ENCODE results near the gene COLEC12. TPM values are rescaled to one million over a fixed set of nuclear protein-coding genes. Genes with fewer than 3 reads are reported as not detected.

COLEC12 gene
- total RNA-seq, 4 donors from 2014 or later, result 6.3 to 34.7 (median 19.8) TPM

DNA sequence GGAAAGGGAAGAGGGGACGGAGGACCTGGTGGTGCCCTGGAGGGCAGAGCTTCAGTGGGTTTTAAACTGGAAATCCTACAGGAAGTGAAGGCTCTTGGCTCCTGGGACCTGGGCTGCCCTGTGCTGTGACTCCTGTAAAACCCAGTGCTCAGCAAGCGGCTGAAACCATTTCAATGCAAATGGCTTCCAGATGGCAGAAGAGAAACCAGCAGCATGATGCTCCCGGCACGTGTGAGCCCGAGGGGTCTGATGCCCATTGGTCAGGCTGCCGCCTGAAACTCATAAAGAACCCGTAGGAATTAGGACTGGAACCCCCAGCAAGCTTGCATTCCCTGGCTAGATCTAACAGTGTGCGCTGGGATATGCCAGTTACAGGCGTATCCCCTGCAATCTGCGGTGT, 123.4 kb downstream of the COLEC12 start:
- WGBS, 2 donors, result 69 to 84% methylated on average over 9 to 10 of the region's 10 CpGs
- Histone ChIP-seq H3K4me1 (peaks cover 0 to 5% of the 10 kb centered on the region in 2 donors), H3K36me3 (no peaks in the 10 kb centered on the region), H3K27me3 (no peaks in the 10 kb centered on the region), H3K4me3 (replicated peaks in 1 of 3) (no peak overlapping the region), H3K27ac (peak overlapping the region in 1 of 3 donors; percentile 28), H3K9me3 (no peaks in the 10 kb centered on the region)
- no peak for TF ChIP-seq POLR2A (IDR thresholded peaks at IDR 0.05)
- TF ChIP-seq, protein P1, sequence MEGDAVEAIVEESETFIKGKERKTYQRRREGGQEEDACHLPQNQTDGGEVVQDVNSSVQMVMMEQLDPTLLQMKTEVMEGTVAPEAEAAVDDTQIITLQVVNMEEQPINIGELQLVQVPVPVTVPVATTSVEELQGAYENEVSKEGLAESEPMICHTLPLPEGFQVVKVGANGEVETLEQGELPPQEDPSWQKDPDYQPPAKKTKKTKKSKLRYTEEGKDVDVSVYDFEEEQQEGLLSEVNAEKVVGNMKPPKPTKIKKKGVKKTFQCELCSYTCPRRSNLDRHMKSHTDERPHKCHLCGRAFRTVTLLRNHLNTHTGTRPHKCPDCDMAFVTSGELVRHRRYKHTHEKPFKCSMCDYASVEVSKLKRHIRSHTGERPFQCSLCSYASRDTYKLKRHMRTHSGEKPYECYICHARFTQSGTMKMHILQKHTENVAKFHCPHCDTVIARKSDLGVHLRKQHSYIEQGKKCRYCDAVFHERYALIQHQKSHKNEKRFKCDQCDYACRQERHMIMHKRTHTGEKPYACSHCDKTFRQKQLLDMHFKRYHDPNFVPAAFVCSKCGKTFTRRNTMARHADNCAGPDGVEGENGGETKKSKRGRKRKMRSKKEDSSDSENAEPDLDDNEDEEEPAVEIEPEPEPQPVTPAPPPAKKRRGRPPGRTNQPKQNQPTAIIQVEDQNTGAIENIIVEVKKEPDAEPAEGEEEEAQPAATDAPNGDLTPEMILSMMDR (IDR thresholded peaks at IDR 0.05), result no peak
- DNase-seq, result no peak
- intact Hi-C loops (cut with DNase I), result no loop called here

DNA sequence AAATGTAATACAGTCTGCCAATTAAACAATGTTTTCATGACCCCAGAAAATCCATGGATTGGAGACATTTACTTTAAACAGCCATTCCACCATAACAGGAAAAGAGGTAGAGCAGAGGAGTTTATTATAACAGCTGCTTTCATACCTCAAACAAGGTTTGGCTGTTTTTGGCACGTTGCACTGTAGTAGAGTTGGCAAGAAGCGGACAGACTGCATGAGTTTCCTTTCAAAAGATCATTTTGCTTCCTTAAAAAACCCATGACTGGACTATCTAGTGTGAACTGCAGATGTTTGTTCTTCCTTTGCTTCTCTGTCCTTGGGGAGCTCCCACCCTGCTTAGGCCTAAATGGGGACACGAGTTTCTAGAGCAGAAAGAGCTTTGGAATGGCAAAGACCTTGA, 124.2 kb downstream of the COLEC12 start:
- peak overlapping the region in 1 of 3 donors; percentile 28 for H3K27ac ChIP-seq
- intact Hi-C loops (cut with DNase I), result no loop called here
- TF ChIP-seq, protein P1 (IDR thresholded peaks at IDR 0.05), result no peak
- TF ChIP-seq POLR2A (IDR thresholded peaks at IDR 0.05), result no peak
- peaks cover 0 to 5% of the 10 kb centered on the region in 2 donors for H3K4me1 ChIP-seq
- no peaks in the 10 kb centered on the region for H3K9me3 ChIP-seq
- no peaks in the 10 kb centered on the region for H3K36me3 ChIP-seq
- no peaks in the 10 kb centered on the region for H3K27me3 ChIP-seq
- no peak for DNase-seq
- WGBS, 2 donors, result 45 to 62% methylated on average over 3 of the region's 3 CpGs
- H3K4me3 ChIP-seq (replicated peaks in 1 of 3), result no peak overlapping the region

DNA sequence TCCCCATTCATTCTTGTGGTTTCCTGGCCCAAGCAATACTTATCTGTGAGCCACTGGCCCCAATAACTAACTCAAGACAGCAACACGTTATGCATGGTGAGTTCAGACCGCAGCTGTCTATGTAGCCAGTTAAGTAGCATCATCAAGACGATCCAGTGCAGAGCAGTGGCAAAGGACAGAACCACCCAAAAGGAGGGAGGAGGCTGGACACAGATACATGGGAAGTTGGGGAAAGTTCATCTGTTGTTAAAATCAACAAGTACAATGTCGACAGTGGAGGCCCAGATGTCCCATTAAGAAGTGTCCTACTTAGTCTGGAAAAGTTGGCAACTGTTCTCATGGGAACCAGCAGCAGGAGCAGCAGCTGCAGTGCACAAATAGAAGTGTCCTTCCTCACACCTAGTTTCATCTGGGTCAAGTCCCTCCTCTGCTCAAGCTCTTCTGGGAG, 125.8 kb downstream of the COLEC12 start:
- H3K4me3 ChIP-seq (replicated peaks in 1 of 3), result no peak overlapping the region
- TF ChIP-seq POLR2A (IDR thresholded peaks at IDR 0.05), result no peak
- TF ChIP-seq, protein P1 (IDR thresholded peaks at IDR 0.05), result no peak
- peaks cover 0 to 5% of the 10 kb centered on the region in 2 donors for H3K4me1 ChIP-seq
- WGBS, 2 donors, result 39 to 61% methylated on average over 4 of the region's 4 CpGs
- DNase-seq, result no peak
- intact Hi-C loops (cut with DNase I), result no loop called here
- H3K9me3 ChIP-seq, result no peaks in the 10 kb centered on the region
- no peaks in the 10 kb centered on the region for H3K27me3 ChIP-seq
- no peaks in the 10 kb centered on the region for H3K36me3 ChIP-seq
- H3K27ac ChIP-seq, result peak overlapping the region in 1 of 3 donors; percentile 56

DNA sequence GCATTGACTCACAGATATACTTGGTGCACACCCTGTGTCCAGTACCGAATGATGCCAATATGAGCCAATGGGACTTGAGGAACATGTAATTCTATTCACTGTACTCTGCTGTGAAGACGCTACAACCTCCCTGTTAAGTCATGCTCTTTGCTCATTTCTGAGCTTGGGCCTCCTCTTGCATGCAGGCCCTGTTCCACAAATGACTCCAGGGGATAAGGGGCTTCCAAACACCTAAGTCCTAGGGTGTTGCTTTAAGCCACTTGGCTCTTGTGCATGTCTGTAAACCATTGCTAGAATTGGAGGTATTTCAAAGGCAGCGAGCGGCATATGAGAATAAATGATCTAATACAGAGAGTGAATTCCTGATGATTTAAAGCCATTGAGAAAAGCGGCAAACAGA, 126.7 kb downstream of the COLEC12 start:
- Histone ChIP-seq H3K9me3 (no peaks in the 10 kb centered on the region), H3K4me1 (peaks cover 0 to 5% of the 10 kb centered on the region in 2 donors), H3K27ac (no peak overlapping the region), H3K27me3 (no peaks in the 10 kb centered on the region), H3K4me3 (replicated peaks in 1 of 3) (no peak overlapping the region), H3K36me3 (no peaks in the 10 kb centered on the region)
- whole genome bisulfite sequencing, 2 donors, result 97 to 98% methylated on average over 5 of the region's 5 CpGs
- TF ChIP-seq, protein P1 (IDR thresholded peaks at IDR 0.05), result no peak
- intact Hi-C loops (cut with DNase I), result no loop called here
- no peak for DNase-seq

DNA sequence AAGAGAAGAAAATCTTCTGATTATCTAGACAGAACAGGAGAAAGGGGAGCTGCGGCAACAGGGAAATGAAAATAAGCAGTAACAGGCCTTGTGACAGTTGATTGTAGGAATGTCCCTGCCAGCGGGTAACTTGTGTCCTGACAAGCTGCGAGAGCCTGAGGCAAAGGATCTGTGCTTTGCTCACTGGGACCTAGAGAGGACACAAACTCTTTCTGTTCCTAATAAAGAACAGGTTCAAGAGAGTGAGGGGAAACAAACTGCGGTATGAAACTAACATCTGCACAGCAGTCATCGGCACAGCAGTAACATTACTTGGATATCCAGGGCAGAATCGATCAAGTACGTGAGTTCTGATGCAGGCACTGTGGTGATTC, 128.9 kb downstream of the COLEC12 start:
- Histone ChIP-seq H3K27ac (peak overlapping the region in 1 of 3 donors; percentile 43), H3K4me1 (peaks cover 0 to 5% of the 10 kb centered on the region in 2 donors), H3K9me3 (no peaks in the 10 kb centered on the region), H3K27me3 (no peaks in the 10 kb centered on the region), H3K36me3 (no peaks in the 10 kb centered on the region), H3K4me3 (replicated peaks in 1 of 3) (no peak overlapping the region)
- TF ChIP-seq, protein P1 (IDR thresholded peaks at IDR 0.05), result no peak
- TF ChIP-seq POLR2A (IDR thresholded peaks at IDR 0.05), result no peak
- 75 to 85% methylated on average over 7 of the region's 7 CpGs for WGBS, 2 donors
- DNase-seq, result no peak
- intact Hi-C loops (cut with DNase I), result no loop called here

All from thyroid gland (tissue), 4 donors.